A673 (cell line): ENCODE results near the gene TRIM29. TPM values are rescaled to one million over a fixed set of nuclear protein-coding genes. Genes with fewer than 3 reads are reported as not detected.

Source experiments
- BruUV-seq: library from RNA; stranded (reverse); fragments of 400-500 nt; replicated peaks from 2 replicates; lab custom pipeline; 2021; lab: Mats Ljungman, UMichigan
- CTCF ChIA-PET: fragments of 300-600 bp; sonication (Branson Sonifier 250); formaldehyde crosslinking; loops from one replicate; lab custom pipeline; 2022; ENCODE audit warnings: antibody characterized with exemption; lab: Charles Lee
- POLR2A ChIA-PET: fragments of 300-600 bp; sonication (Branson Sonifier 250); formaldehyde crosslinking; loops from one replicate; lab custom pipeline; 2022; ENCODE audit warnings: antibody characterized with exemption; ENCODE audit not compliant: low non-redundant PET; lab: Charles Lee
- DNase-seq: peaks from one replicate; pipeline ENCODE4 v3.0.0-alpha.2; 2015; ENCODE audit warnings: low spot score
- H3K27ac ChIP-seq: fragments of 200-600 bp; sonication (generic); 2 replicates; pipeline ENCODE4 v1.5.1; 2016; ENCODE audit warnings: mixed run types, low read depth, mild to moderate bottlenecking, mixed read lengths, antibody characterized with exemption, low read length; ENCODE audit not compliant: poor library complexity, severe bottlenecking
- H3K27me3 ChIP-seq: fragments of 200-600 bp; sonication (generic); replicated peaks from 2 replicates; pipeline ENCODE4 v1.6.1; 2017; ENCODE audit warnings: mixed run types, low read depth, mild to moderate bottlenecking, mixed read lengths, antibody characterized with exemption, low read length; ENCODE audit not compliant: insufficient read depth, poor library complexity
- H3K36me3 ChIP-seq: fragments of 200-600 bp; sonication (generic); 2 replicates; pipeline ENCODE4 v1.6.1; 2016; ENCODE audit warnings: mixed run types, mild to moderate bottlenecking, mixed read lengths, antibody characterized with exemption, low read length; ENCODE audit not compliant: insufficient read depth, poor library complexity, severe bottlenecking
- H3K4me1 ChIP-seq: fragments of 200-600 bp; sonication (generic); 2 replicates; pipeline ENCODE4 v1.6.1; 2017; ENCODE audit warnings: mixed run types, mild to moderate bottlenecking, mixed read lengths, antibody characterized with exemption, low read length; ENCODE audit not compliant: insufficient read depth, poor library complexity, severe bottlenecking
- H3K4me3 ChIP-seq: fragments of 200-600 bp; sonication (generic); 2 replicates; pipeline ENCODE4 v1.5.1; 2016; ENCODE audit warnings: low read depth, mixed run types, mild to moderate bottlenecking, mixed read lengths, low read length; ENCODE audit not compliant: poor library complexity, severe bottlenecking
- H3K9me3 ChIP-seq: fragments of 200-600 bp; sonication (generic); 2 replicates; pipeline ENCODE4 v1.6.1; 2016; ENCODE audit warnings: mixed run types, low read depth, mild to moderate bottlenecking, mixed read lengths, antibody characterized with exemption, low read length; ENCODE audit not compliant: poor library complexity, severe bottlenecking
- CTCF ChIP-seq: fragments of 300-800, 200-600 bp; sonication (generic); conservative IDR thresholded peaks from 2 replicates; pipeline ENCODE4 v1.5.1; 2017; ENCODE audit warnings: low read depth, mild to moderate bottlenecking, antibody characterized with exemption, low read length, moderate library complexity, mixed read lengths
- EZH2 ChIP-seq: fragments of 200-600 bp; sonication (generic); IDR thresholded peaks from 2 replicates; pipeline ENCODE4 v1.6.1; 2017; ENCODE audit warnings: borderline replicate concordance, low read depth, mild to moderate bottlenecking, mixed read lengths, antibody characterized with exemption, low read length; ENCODE audit not compliant: poor library complexity, severe bottlenecking
- intact Hi-C: fragments of 100-400 bp; cut with micrococcal nuclease; formaldehyde crosslinking; loops from one replicate; pipeline ENCODE4 v1.10.0; 2022; ENCODE audit not compliant: unreplicated experiment
- total RNA-seq: library from RNA; stranded (reverse); gene quantifications from 2 replicates; pipeline ENCODE4 v1.2.3, GENCODE V29; 2021

The TRIM29 gene
- total RNA-seq, 1 experiment from 2014 or later = not detected

- H3K27ac ChIP-seq = no peak overlapping the region
- ChIA-PET CTCF (no interaction called here), POLR2A (no interaction called here)
- no peak for TF ChIP-seq EZH2
- BruUV-seq = no TSS peak
- no peaks in the 10 kb centered on the region for H3K9me3 ChIP-seq
- H3K4me1 ChIP-seq = no peaks in the 10 kb centered on the region
- intact Hi-C loops = no loop called here
- H3K36me3 ChIP-seq = no peaks in the 10 kb centered on the region
- H3K27me3 ChIP-seq = no peaks in the 10 kb centered on the region
- no peak for DNase-seq
- H3K4me3 ChIP-seq = no peak overlapping the region
Observed at GRCh38 chr11:120091121-120091520, 46.8 kb downstream of the TRIM29 start.

- POLR2A ChIA-PET = no interaction called here
- CTCF ChIA-PET = no interaction called here
- no TSS peak for BruUV-seq
Observed at GRCh38 chr11:120090411-120090810, 47.5 kb downstream of the TRIM29 start.

GRCh38 chr11:120089036-120090001 lies 48.6 kb downstream of the TRIM29 start:
- no peak overlapping the region for H3K27ac ChIP-seq
- ChIA-PET CTCF (interaction anchor here (0.7 kb wide), 1 partner anchor 168 kb away, joined by 4 read pairs; no protein-coding TSS in a partner anchor), POLR2A (no interaction called here)
- no peaks in the 10 kb centered on the region for H3K9me3 ChIP-seq
- no peaks in the 10 kb centered on the region for H3K4me1 ChIP-seq
- no peaks in the 10 kb centered on the region for H3K27me3 ChIP-seq
- intact Hi-C loops = no loop called here
- no peak overlapping the region for H3K4me3 ChIP-seq
- DNase-seq = no peak
- TF ChIP-seq EZH2 (no peak), CTCF (no peak)
- no peaks in the 10 kb centered on the region for H3K36me3 ChIP-seq
- BruUV-seq = no TSS peak

More at GRCh38 chr11:120090411-120090810, 47.5 kb downstream of the TRIM29 start:
- TF ChIP-seq CTCF (no peak), EZH2 (no peak)
- no peak for DNase-seq
- no peaks in the 10 kb centered on the region for H3K9me3 ChIP-seq
- no peak overlapping the region for H3K27ac ChIP-seq
- no peaks in the 10 kb centered on the region for H3K27me3 ChIP-seq
- intact Hi-C loops = no loop called here
- no peaks in the 10 kb centered on the region for H3K36me3 ChIP-seq
- H3K4me3 ChIP-seq = no peak overlapping the region
- no peaks in the 10 kb centered on the region for H3K4me1 ChIP-seq
